K562 treated with DMSO at 1 percent for 24 hours (cell line): Measurements from ENCODE around the gene PROSER2. TPM values are rescaled to one million over a fixed set of nuclear protein-coding genes. Genes with fewer than 3 reads are reported as not detected.

Source experiments
- total RNA-seq: library from RNA; unstranded; fragments of 300-600 nt; gene quantifications from 2 replicates; pipeline ENCODE4 v1.2.3, GENCODE V29; 2022; ENCODE audit warnings: low read depth; ENCODE audit not compliant: insufficient read depth

The PROSER2 gene
- total RNA-seq, result 6.8 and 7.4 TPM in 2 replicates

GRCh38 chr10:11823122-11823988 is at the start of gene PROSER2:
Gene PROSER2, plus strand, starts transcription at chr10:11823356. Its CDS starts 28,722 bp downstream, at chr10:11852078.

Other genes starting within 250 kb of the PROSER2 start
- gene USP6NL, start 211.7 kb upstream of the PROSER2 start, total RNA-seq, result 17.4 and 18.2 TPM in 2 replicates
- gene ECHDC3, start 81.0 kb upstream of the PROSER2 start, total RNA-seq, result 28.9 and 30.6 TPM in 2 replicates
- 11.3 and 12.9 TPM in 2 replicates for gene UPF2, start 219.5 kb downstream of the PROSER2 start, total RNA-seq
- gene DHTKD1, start 245.6 kb downstream of the PROSER2 start, total RNA-seq, result 12.2 and 15.7 TPM in 2 replicates